GM19025 (cell line): ENCODE measurements around the gene SLC6A6.
"Not testable (repeated sequence)": the region's sequence is repeated elsewhere in the genome, so short reads cannot be mapped to it uniquely, and the experiment has no call there.

Source experiments
- ATAC-seq: cut with Tn5 transposase; IDR thresholded peaks from one replicate; pipeline ENCODE4 v1.9.1; 2021; ENCODE audit warnings: mild to moderate bottlenecking, low read depth, moderate library complexity; ENCODE audit not compliant: unreplicated experiment

SLC6A6 gene

DNA sequence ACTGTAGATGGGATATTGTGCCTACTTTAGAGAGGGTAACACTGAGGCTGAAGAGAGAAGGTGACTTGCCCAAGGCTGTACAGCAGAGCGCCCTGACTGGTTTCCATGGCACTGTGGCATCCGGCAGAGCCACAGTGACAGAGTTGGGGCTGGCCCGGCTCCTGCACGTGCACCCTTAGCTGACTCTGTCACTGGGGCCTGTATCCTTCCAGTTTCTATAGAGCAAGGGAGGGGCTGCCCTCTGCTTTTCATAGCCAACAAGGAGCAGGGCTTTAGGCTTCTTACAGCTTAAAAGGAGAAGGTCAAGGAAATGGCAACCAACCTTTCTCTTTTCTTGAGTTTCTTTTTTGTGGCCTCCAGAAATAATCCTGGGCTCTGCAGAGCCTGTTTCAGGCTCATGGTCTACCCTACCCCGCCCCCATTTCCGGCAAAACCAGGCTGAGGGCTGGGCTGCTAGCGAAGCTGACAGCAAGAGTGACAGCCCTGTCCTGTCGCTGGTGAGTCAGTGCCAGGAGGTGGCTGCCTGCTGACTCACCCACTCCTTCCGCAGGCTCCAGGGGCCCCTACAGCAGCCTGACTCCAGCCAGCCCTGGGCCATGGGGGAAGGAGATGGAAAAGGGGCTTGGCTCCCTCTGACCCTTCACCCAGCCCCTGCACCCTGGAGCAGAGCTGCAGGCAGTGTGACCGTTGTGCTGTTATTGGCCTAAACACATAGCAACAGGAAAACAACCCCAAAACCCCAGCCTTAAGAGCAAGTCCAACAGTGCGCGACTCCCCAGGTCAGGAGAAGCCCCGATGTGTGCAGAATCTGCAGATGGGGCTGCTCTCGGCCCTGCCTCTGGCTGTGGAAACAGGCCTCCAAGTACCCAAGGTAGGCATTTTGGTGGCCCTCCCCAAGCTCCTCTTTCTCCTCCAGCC, 29.8 kb downstream of the SLC6A6 start:
- peak; percentile 80 for ATAC-seq

DNA sequence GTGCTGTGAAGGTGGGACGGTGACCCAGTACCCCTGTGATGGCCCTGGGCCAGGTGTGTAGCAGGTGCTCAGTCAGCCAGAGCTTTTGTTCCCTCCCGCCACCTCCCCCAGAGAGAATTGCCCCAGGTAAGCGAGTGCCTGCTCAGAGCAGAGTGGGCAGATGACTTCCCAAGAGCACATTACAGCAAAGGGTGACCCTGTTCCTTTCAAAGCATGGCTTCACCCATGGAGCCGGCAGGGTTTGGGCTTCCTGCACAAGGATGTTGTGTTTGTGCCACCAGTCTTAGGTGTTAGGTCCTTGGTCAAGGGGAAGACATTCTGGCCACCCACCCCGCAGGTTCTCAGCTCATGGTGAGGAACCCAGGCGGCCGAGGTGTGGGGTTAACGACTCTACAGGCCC, 30.7 kb downstream of the SLC6A6 start:
- no peak for ATAC-seq

GRCh38 chr3:14434126-14434497, 31.7 kb downstream of the SLC6A6 start:
- ATAC-seq: no peak

GRCh38 chr3:14434498-14435151, 32.2 kb downstream of the SLC6A6 start:
- no peak for ATAC-seq

DNA sequence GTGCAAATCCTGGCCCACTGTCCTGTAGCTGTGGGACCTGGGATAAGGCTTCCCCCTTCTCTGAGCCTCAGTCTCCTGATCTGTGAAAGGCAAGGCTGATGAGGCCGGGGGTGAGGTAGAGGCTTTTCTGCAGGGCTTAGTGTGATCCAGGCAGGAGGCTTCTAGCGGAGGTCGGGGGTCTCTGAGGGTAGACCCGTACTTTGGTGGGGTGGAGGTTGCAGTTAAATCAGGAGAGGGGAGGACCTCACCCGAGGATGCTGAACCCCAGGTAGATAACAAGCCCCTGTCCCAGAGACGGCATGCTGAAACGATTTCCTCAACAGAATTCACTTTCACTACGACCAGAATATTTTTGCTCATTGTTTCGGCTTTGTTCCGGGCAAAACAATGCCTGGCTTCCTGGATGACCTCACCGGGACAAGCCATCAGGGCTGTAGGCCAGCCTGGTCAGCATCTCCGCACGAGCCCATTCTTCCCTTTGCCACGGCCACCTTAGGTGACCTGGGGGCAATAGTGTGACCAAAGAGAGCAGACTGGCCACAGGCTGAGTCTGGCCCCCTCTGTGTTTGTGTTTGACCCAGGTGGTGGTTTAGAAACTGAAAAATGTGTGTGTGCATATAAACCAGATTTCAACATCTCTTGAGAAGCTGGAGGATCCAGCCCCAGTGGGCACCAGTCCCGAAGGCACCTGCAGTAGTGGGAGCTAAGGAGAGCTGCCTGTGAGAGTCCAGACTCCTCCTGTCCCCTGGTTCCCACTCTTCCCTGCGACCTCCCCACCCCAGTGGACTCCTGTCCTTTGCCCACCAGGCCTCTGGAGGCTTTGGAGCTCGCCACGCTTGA, 33.0 kb downstream of the SLC6A6 start:
- ATAC-seq: no peak

- ATAC-seq: no peak
Observed at GRCh38 chr3:14436954-14437281, 34.5 kb downstream of the SLC6A6 start.

- ATAC-seq: not testable (repeated sequence)
Observed at GRCh38 chr3:14437705-14438104, 35.3 kb downstream of the SLC6A6 start.

DNA sequence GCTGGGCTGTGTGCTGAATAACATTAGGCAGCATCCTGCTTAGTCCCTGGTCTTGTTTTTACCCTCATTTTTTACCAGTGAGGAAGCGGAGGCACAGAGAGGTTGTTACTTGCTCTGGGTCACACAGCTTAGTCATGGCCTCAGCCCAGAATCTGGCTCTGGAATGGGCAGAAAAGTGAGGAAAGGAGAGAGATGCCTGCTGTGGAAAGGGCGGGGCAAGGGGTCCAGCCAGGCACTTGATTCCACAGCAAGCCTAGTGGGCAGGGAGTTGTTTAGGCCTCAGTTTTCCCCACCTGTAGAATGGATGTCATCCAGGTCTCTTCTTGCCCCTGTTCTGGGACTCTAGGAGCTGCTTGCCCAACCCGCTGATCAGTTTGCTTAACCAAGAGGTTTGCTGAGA, 35.9 kb downstream of the SLC6A6 start:
- ATAC-seq: no peak

- no peak for ATAC-seq
Observed at GRCh38 chr3:14438929-14439328, 36.5 kb downstream of the SLC6A6 start.

DNA sequence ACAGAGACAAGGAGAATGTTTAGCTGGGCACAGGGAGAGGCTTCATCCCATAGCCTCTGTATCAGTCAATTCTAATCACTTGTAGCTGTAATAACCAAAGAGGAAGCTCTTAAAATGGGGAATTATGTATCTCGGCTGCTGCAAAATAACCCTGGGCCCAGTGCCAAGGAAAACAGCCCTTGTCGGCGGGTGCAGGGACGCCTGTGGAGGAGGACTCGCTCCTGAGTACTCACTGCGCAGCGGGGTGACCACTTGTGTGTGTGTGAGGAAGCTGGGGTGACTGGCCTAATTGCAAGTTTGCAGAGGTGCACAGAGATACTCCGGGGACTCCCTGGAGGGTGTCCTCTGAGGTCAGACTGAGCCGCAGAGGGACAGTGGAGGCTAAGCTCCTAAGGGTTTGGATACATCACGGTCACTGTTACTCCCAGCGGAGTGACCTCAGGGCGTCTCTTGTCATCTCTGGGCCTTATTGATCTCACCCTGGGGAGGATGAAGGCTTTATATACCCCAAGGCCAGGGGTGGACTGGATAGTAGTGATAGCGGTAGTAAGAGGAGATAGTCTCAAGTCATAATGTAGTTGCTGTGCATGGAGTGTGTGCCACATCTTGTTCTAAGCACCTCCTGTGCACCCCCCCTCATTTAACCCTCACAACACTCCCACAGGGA, 37.2 kb downstream of the SLC6A6 start:
- ATAC-seq: no peak

- ATAC-seq: no peak
Observed at GRCh38 chr3:14440168-14440518, 37.7 kb downstream of the SLC6A6 start.

DNA sequence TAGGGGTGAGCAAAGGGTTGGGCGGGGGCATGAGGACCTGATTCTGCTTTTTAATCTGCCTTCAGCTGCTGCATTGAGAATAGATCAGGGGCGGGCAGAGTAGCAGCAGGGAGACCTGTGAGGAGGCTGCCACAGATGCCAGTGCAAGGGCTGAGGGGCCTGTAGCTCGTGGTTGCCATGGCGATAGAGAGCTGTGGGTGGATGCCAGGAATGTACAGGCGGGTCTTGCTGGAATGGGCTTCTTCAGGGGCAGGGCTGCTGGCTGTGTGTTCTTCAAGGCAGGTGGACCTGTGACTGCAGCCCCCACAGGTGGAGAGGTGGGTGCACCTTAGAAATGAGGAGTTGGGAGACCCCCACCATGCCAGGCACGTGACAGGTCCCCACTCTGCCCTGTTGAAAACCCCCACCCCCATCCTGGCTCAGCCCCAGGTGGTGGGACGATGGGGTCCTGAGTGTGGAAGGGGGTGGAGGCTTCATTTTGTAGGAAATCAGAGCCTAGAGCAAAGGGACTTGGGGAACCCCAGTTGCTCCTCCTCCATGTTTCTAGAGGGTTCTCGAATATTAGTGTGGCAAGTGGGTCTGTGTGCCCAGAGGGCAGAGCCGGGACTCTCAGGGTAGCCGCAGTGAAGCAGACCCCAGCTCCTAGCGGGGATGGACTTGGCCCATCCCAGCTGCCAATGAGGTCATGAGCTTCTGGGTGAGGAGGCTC, 38.3 kb downstream of the SLC6A6 start:
- no peak for ATAC-seq

DNA sequence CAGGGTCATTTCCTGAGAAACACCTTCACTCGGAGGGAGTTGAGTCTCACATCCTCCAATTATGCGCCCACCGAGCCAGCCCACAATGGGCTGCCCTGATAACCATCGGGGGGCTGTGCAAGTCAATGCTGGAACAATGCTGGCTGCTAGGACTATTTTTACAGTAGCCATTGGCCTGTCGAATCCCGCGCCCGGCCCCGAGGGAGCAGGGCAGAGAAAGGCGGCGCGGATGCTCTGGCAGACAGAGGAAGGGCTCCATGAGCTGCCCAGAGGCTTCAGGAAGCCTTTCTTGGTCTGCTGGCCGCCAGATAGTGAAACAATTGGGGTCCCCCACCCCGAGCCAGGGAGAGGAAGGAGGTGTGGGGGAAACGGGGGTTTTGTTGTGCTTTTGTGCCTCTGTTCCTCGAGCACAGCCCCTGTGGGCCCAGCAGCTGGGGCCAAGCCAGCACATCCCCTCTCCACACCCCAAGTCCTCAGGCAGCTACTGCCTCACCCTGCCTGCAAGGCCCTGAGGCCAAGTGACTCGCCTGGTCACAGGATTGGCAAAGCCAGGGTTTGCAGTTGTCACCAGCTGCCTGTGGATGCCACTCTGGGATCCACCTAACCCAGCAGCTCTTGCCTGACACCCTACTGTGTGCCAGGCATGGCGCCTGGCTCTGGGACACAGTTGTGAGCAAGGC, 39.0 kb downstream of the SLC6A6 start:
- ATAC-seq: no peak

GRCh38 chr3:14441920-14442300, 39.5 kb downstream of the SLC6A6 start:
- no peak for ATAC-seq

DNA sequence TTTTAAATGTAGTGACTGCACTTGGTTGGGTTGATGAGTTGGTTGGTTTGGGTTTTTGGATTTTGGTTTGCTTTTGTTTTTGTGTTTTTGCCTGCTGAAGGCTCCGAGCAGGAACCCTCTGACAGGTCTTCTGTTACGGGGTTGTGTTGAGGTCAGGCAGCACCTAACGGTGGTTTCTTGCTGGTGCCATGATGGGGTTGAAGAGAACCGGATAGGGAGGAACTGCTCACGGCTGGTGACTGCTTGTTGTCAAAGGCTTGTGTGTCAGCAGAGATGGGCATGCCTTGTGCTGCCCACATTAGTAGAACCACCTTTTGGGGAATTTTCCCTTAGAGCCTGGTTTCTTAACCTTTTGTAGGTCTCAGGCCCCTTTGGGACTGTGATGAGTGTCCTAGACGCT, 42.0 kb downstream of the SLC6A6 start:
- no peak for ATAC-seq

DNA sequence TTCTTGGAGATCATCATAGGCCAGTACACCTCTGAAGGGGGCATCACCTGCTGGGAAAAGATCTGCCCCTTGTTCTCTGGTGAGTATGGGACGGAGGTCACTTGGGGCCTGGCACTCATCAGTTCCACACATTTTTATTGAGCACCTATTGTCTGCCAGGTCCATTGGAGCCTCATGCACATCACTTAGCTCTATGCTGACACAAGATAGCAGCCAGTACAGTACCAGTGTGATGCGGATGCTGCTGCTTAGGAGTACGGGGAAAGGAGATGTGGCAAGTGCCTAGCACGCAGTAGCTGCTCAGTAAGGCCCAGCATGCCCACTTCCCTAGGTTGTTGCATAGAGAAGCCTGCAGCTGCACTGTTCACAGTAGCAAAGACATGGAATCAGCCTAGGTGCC, 43.4 kb downstream of the SLC6A6 start:
- no peak for ATAC-seq

- ATAC-seq: no peak
Observed at GRCh38 chr3:14446988-14447570, 44.7 kb downstream of the SLC6A6 start.

GRCh38 chr3:14448063-14448462, 45.7 kb downstream of the SLC6A6 start:
- no peak for ATAC-seq
